Measurements from ENCODE around the gene OR2H1.

- TF ChIP-seq POLR2A (IDR thresholded peaks at IDR 0.05) = no peak
- TF ChIP-seq CTCF (IDR thresholded peaks at IDR 0.05) = no peak
Measured at GRCh38 chr6:29447670-29448069, 9.3 kb upstream of the OR2H1 start.
